ENCODE data around the gene RFX4. TPM values are rescaled to one million over a fixed set of nuclear protein-coding genes. Genes with fewer than 3 reads are reported as not detected.

RFX4 gene
- total RNA-seq, 4 donors from 2014 or later, result not detected

- no peaks in the 10 kb centered on the region for H3K36me3 ChIP-seq
- no peak overlapping the region for H3K4me3 ChIP-seq
- no peak for DNase-seq
- no peak for TF ChIP-seq POLR2A (IDR thresholded peaks at IDR 0.05)
- TF ChIP-seq, protein P1, sequence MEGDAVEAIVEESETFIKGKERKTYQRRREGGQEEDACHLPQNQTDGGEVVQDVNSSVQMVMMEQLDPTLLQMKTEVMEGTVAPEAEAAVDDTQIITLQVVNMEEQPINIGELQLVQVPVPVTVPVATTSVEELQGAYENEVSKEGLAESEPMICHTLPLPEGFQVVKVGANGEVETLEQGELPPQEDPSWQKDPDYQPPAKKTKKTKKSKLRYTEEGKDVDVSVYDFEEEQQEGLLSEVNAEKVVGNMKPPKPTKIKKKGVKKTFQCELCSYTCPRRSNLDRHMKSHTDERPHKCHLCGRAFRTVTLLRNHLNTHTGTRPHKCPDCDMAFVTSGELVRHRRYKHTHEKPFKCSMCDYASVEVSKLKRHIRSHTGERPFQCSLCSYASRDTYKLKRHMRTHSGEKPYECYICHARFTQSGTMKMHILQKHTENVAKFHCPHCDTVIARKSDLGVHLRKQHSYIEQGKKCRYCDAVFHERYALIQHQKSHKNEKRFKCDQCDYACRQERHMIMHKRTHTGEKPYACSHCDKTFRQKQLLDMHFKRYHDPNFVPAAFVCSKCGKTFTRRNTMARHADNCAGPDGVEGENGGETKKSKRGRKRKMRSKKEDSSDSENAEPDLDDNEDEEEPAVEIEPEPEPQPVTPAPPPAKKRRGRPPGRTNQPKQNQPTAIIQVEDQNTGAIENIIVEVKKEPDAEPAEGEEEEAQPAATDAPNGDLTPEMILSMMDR (IDR thresholded peaks at IDR 0.05), result no peak
- no peaks in the 10 kb centered on the region for H3K4me1 ChIP-seq
- H3K27ac ChIP-seq, result no peak overlapping the region
- H3K27me3 ChIP-seq, result peaks cover 0 to 33% (median 0%) of the 10 kb centered on the region in 4 donors
- intact Hi-C loops (cut with DNase I), result no loop called here
- no peaks in the 10 kb centered on the region for H3K9me3 ChIP-seq
- WGBS, 2 donors, result 81 to 87% methylated on average over 6 of the region's 6 CpGs
Measured at GRCh38 chr12:106645465-106646330, 62.9 kb downstream of the RFX4 start.

DNA sequence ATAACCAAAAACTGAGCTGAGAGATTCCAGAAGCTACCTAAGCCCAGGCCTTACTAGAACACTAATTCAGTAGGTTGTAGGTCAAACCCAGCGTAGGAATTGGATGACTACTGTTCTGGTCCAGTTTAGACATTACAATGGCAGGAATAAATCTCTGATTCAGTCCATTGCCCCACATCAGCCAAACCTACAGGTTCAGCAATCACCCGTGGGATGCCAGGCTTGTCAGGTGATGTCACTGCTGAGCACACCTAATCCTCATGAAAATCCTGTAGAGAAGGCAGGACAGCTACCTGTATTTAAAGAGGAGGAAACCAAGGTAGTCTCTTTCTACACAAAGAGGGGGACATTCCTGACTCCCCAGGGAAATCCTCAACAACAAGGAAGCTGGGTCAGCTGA lies 63.7 kb downstream of the RFX4 start:
- Histone ChIP-seq H3K27me3 (peaks cover 0 to 33% (median 0%) of the 10 kb centered on the region in 4 donors), H3K36me3 (no peaks in the 10 kb centered on the region), H3K4me1 (no peaks in the 10 kb centered on the region), H3K4me3 (no peak overlapping the region), H3K27ac (no peak overlapping the region), H3K9me3 (no peaks in the 10 kb centered on the region)
- no peak for DNase-seq
- no peak for TF ChIP-seq POLR2A (IDR thresholded peaks at IDR 0.05)
- WGBS, 2 donors, result 44 to 60% methylated on average over 2 of the region's 2 CpGs
- intact Hi-C loops (cut with DNase I), result no loop called here

GRCh38 chr12:106647793-106648514 lies 65.2 kb downstream of the RFX4 start:
- no peaks in the 10 kb centered on the region for H3K4me1 ChIP-seq
- no peak for DNase-seq
- TF ChIP-seq, protein P1 (IDR thresholded peaks at IDR 0.05), result no peak
- TF ChIP-seq POLR2A (IDR thresholded peaks at IDR 0.05), result no peak
- no peak overlapping the region for H3K4me3 ChIP-seq
- 67 to 70% methylated on average over 12 of the region's 12 CpGs for WGBS, 2 donors
- H3K36me3 ChIP-seq, result no peaks in the 10 kb centered on the region
- H3K27ac ChIP-seq, result no peak overlapping the region
- peaks cover 0 to 29% (median 0%) of the 10 kb centered on the region in 4 donors for H3K27me3 ChIP-seq
- intact Hi-C loops (cut with DNase I), result no loop called here
- H3K9me3 ChIP-seq, result no peaks in the 10 kb centered on the region

DNA sequence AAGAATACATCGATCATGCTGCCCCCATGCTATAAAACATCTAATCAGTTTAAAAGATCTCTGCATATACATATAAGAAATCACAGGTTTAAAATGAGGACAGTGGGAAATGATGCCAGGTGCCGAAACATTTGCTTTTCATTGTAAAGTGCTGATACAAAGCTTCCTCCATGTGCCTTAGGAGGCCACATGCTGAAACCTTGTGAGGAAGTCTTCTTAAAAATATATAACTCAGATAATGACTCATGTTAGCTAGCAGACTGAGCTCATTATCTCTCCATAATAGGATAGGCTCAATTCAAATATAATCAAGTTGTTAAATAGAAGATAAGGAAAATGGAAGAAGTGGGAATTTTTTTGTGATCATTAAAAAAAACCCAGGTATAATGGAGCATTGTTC lies 65.9 kb downstream of the RFX4 start:
- Histone ChIP-seq H3K36me3 (no peaks in the 10 kb centered on the region), H3K4me1 (no peaks in the 10 kb centered on the region), H3K27ac (no peak overlapping the region), H3K9me3 (no peaks in the 10 kb centered on the region), H3K4me3 (no peak overlapping the region), H3K27me3 (peaks cover 0 to 26% (median 0%) of the 10 kb centered on the region in 4 donors)
- TF ChIP-seq, protein P1 (IDR thresholded peaks at IDR 0.05), result no peak
- no peak for TF ChIP-seq POLR2A (IDR thresholded peaks at IDR 0.05)
- DNase-seq, result no peak
- intact Hi-C loops (cut with DNase I), result no loop called here
- WGBS, 2 donors, result 87 to 88% methylated on average over 2 of the region's 2 CpGs

GRCh38 chr12:106651552-106651951 lies 68.7 kb downstream of the RFX4 start:
- intact Hi-C loops (cut with DNase I), result no loop called here
- TF ChIP-seq, protein P1 (IDR thresholded peaks at IDR 0.05), result no peak
- no peak for TF ChIP-seq POLR2A (IDR thresholded peaks at IDR 0.05)
- Histone ChIP-seq H3K27ac (no peak overlapping the region), H3K27me3 (peaks cover 0 to 23% (median 0%) of the 10 kb centered on the region in 4 donors), H3K36me3 (no peaks in the 10 kb centered on the region), H3K4me1 (no peaks in the 10 kb centered on the region), H3K9me3 (no peaks in the 10 kb centered on the region), H3K4me3 (no peak overlapping the region)
- WGBS, 2 donors, result 75 to 80% methylated on average over 2 of the region's 2 CpGs
- no peak for DNase-seq

All from esophagus squamous epithelium (tissue), 5 donors.